GM19372 (cell line): ENCODE data around the gene CPSF7.

ENCODE experiments used
- ATAC-seq: cut with Tn5 transposase; IDR thresholded peaks from one replicate; pipeline ENCODE4 v1.9.1; 2021; ENCODE audit warnings: mild to moderate bottlenecking, low read depth, moderate library complexity; ENCODE audit not compliant: unreplicated experiment

Gene CPSF7

GRCh38 chr11:61359516-61359915 lies 70.3 kb downstream of the CPSF7 start:
- ATAC-seq = no peak

DNA sequence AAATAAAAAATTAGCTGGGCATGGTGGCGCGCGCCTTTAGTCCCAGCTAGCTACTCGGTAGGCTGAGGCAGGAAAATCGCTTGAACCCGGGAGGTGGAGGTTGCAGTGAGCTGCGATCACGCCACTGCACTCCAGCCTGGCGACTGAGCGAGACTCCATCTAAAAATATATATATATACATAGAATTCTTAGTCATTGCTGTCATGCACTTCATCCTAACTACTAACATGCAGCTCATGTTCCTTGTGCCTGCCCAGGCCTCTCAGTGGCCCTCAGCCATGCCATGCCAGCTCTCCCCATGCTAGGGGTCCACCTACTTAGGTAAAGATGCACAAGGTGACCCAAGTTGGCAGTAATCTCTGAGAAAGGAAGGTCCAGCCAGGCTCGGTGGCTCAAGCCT lies 71.2 kb downstream of the CPSF7 start:
- ATAC-seq = no peak

GRCh38 chr11:61357894-61358239 lies 71.9 kb downstream of the CPSF7 start:
- no peak for ATAC-seq

GRCh38 chr11:61357233-61357893 lies 72.4 kb downstream of the CPSF7 start:
- ATAC-seq = no peak

DNA sequence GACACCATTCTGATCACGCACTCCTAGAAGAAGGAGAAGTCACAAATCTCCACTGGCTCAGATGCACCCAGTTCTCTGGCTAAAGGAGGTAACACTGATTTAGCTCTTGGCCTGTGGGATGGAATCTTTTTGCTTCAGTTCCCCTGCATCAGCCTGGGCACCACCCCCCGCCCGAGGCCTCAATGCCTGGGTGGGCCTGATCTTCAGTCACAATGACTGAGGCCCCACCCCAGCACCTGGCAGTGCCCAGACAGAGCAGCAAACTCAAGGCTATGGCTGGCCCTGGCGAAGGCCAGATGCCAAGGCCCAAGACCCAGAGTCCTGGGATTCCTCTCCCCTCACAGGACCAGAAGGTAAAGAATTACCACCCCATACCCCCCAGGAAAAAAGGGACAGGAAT lies 73.1 kb downstream of the CPSF7 start:
- no peak for ATAC-seq

DNA sequence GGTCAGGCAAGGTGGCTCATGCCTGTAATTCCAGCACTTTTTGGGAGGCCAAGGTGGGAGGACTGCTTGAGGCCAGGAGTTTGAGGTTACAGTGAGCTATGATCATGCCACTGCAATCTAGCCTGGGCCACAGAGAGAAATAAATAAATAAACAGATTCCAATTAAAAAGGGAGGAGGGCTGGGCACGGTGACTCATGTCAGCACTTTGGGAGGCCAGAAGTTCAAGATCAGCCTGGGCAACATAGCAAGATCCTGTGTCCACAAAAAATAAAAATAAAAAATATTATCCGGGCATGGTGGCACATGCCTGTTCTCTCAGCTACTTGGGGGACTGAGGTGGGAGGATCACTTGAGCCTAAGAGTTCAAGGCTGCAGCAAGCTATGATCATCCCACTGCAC lies 75.6 kb downstream of the CPSF7 start:
- no peak for ATAC-seq

- ATAC-seq = no peak
These were observed 76.4 kb downstream of the CPSF7 start for GRCh38 chr11:61353131-61354067.
